ENCODE data around the gene MAPK1IP1L. TPM values are rescaled to one million over a fixed set of nuclear protein-coding genes. Genes with fewer than 3 reads are reported as not detected.
"Not testable (repeated sequence)": the region's sequence is repeated elsewhere in the genome, so short reads cannot be mapped to it uniquely, and the experiment has no call there.

MAPK1IP1L gene
- total RNA-seq, 6 experiments from 2014 or later, result 21.2 to 49.8 (median 34.6) TPM

DNA sequence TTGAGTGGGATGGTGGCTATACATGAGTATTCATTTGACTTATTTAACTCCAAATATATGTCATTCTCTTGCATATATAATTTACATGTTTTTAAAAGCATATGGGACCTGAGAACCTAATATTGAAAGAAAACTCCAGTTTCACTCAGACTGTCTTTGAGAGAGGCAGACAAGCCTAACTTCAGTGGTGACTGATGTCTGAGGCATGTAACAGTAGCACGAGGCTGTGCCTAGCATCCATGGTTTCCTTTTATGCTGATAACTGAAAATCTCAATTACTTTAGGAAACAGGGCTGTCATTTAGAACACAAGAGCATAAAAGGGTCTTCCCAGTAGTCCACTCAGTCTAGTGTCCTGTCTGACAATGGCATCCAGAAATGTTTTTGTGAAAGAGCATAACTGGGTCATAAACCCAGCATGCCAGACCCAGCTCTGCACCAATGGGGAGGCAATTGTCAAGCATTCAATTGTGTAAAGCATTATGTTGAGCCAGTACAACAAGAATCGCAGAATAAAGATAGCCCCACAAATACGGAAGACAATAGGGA is 24.3 kb downstream of the MAPK1IP1L start:
- DNase-seq, result no peak
- H3K4me1 ChIP-seq, result no peaks in the 10 kb centered on the region
- no peak overlapping the region for H3K27ac ChIP-seq
- no peak overlapping the region for H3K4me3 ChIP-seq
- TF ChIP-seq POLR2A (IDR thresholded peaks at IDR 0.05), result no peak
- TF ChIP-seq, protein P1, sequence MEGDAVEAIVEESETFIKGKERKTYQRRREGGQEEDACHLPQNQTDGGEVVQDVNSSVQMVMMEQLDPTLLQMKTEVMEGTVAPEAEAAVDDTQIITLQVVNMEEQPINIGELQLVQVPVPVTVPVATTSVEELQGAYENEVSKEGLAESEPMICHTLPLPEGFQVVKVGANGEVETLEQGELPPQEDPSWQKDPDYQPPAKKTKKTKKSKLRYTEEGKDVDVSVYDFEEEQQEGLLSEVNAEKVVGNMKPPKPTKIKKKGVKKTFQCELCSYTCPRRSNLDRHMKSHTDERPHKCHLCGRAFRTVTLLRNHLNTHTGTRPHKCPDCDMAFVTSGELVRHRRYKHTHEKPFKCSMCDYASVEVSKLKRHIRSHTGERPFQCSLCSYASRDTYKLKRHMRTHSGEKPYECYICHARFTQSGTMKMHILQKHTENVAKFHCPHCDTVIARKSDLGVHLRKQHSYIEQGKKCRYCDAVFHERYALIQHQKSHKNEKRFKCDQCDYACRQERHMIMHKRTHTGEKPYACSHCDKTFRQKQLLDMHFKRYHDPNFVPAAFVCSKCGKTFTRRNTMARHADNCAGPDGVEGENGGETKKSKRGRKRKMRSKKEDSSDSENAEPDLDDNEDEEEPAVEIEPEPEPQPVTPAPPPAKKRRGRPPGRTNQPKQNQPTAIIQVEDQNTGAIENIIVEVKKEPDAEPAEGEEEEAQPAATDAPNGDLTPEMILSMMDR (IDR thresholded peaks at IDR 0.05), result no peak
- H3K9me3 ChIP-seq, result no peaks in the 10 kb centered on the region
- intact Hi-C loops (cut with DNase I), result no loop called here
- 57% methylated on average over 2 of the region's 3 CpGs for WGBS (ENCODE audit: insufficient coverage, low coverage, low lambda C conversion rate, missing lambda C conversion rate)
- H3K27me3 ChIP-seq, result no peaks in the 10 kb centered on the region
- H3K36me3 ChIP-seq, result no peaks in the 10 kb centered on the region
- no peak for ATAC-seq

DNA sequence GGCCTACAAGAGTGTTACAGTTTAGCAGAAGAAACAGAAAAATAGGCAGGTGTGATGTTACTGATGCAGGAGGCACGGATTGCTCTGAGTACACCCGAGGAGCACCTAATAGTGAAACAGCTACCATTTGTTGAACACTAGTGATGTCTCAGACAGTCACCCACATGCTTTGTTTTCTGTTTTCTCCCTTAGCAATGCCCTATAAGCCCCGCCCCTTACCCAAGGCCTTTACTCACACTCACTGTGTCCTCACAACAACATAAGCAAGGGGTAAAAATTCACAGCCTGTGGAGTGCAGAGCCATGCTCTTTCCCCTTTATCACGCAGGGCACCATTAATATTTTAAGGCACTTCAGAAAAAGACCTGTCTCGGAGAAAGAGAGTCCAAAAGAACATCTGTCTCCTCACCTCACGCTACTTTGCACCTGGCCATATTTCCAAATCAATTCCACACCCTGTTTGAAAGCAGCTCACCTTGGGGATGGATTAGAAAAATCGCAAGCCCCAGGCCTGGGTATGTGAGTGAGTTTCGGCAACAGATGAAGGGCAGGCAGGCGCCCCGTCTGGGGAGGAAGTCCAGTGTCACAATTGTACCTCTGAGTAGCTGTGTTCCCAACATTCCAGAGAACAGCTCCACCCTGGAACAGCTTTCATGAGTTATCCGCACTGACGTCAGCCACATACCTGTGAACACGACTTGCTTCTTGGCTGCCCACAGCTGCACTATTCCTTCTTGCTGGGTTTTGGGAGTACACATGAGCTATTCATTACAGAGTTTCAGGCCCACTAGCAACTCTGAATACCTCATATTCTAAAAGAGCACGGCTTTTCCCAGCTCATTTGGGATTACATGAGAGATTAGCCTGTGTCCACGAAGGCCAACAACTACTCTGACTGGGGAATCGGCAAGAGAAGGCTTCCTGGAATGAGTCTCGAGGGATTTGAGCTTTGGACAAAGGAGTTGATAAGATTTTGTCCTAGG is 26.0 kb downstream of the MAPK1IP1L start:
- ATAC-seq (no peak), DNase-seq (no peak)
- H3K9me3 ChIP-seq, result no peaks in the 10 kb centered on the region
- H3K27ac ChIP-seq, result no peak overlapping the region
- H3K4me1 ChIP-seq, result no peaks in the 10 kb centered on the region
- TF ChIP-seq, protein P1 (IDR thresholded peaks at IDR 0.05), result no peak
- TF ChIP-seq POLR2A (IDR thresholded peaks at IDR 0.05), result no peak
- H3K27me3 ChIP-seq, result no peaks in the 10 kb centered on the region
- WGBS (ENCODE audit: insufficient coverage, low coverage, low lambda C conversion rate, missing lambda C conversion rate), result 73% methylated on average over 10 of the region's 17 CpGs
- no peaks in the 10 kb centered on the region for H3K36me3 ChIP-seq
- H3K4me3 ChIP-seq, result no peak overlapping the region
- intact Hi-C loops (cut with DNase I), result no loop called here

DNA sequence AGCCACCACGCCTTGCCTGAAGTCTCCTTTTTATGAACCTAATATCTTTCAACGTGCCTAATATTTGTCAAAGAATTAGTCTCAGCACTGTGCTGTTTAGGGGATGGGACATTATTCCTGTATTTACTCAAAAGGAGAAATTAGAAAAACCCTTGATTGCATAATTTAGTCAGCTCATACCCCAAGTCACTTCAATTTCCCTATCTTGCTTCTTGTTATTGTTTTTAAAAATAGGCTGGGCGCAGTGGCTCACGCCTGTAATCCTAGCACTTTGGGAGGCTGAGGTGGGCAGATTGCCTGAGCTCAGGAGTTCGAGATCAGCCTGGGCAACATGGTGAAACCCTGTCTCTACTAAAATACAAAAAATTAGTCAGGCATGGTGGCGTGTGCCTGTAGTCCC is 28.5 kb downstream of the MAPK1IP1L start:
- 66% methylated on average over 5 of the region's 6 CpGs for WGBS (ENCODE audit: insufficient coverage, low coverage, low lambda C conversion rate, missing lambda C conversion rate)
- DNase-seq; H3K27me3 ChIP-seq; H3K4me3 ChIP-seq; H3K9me3 ChIP-seq; H3K36me3 ChIP-seq; intact Hi-C loops (cut with DNase I); H3K4me1 ChIP-seq; H3K27ac ChIP-seq: not testable (repeated sequence)
- ATAC-seq, result peak in 2 of 4 donors; percentile 30 to 45

DNA sequence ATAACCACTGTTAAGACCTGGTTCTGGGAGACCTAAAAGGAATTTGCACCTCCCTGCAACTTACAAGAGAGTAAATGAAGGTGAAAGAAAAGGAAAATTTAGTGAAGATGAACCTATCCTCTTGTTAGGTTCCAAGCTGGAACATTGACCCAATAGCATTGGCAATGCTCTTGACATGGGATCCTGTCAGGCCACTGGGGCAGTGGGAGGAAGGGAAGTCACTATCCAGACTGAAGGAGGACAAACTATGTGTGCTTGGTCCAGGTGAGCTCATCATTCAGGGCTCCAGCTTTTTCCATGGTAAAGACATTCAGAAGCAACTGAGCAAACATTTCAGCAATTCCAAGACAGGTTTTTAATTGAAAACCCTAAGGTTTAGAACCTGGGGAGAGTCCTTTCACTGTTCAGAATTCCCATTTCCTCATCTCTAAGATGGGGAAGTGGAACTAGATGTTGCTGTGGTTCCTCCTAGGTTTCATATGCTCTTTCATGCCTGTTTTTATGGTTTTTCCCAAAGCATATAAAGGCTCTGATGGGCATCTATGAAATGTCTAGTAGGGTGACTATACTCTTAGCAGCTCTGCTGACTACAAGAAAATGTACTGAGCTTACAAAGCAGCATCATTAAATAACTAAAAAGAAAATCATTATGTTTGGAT is 33.1 kb downstream of the MAPK1IP1L start:
- no peaks in the 10 kb centered on the region for H3K4me1 ChIP-seq
- H3K27ac ChIP-seq, result no peak overlapping the region
- no peaks in the 10 kb centered on the region for H3K27me3 ChIP-seq
- no peaks in the 10 kb centered on the region for H3K36me3 ChIP-seq
- no peak overlapping the region for H3K4me3 ChIP-seq
- no peaks in the 10 kb centered on the region for H3K9me3 ChIP-seq
- TF ChIP-seq, protein P1 (IDR thresholded peaks at IDR 0.05), result no peak
- TF ChIP-seq POLR2A (IDR thresholded peaks at IDR 0.05), result no peak
- intact Hi-C loops (cut with DNase I), result no loop called here
- no peak for DNase-seq
- ATAC-seq, result no peak
